GM20431 (cell line): Measurements from ENCODE around the gene TMEM38A.

Experiments used
- in situ Hi-C: fragments of 300-500 bp; cut with MseI, MboI; formaldehyde crosslinking; loops from one replicate; pipeline ENCODE4 v1.15.0; 2020; ENCODE audit warnings: low sequenced_read_pairs; ENCODE audit not compliant: unreplicated experiment

The TMEM38A gene

GRCh38 chr19:16739546-16739945 lies 78.6 kb downstream of the TMEM38A start:
- in situ Hi-C loops: no loop called here
